ENCODE results near the gene KSR1. TPM values are rescaled to one million over a fixed set of nuclear protein-coding genes. Genes with fewer than 3 reads are reported as not detected.
"Not testable (repeated sequence)": the region's sequence is repeated elsewhere in the genome, so short reads cannot be mapped to it uniquely, and the experiment has no call there.

Gene KSR1
- polyA plus RNA-seq, 1 of the 3 experiments (the other 2 are of a cell fraction) = 7.5 TPM

GRCh38 chr17:27421111-27421510, 35.1 kb upstream of the KSR1 start (continued):
- TF ChIP-seq USF2 (IDR thresholded peaks at IDR 0.05; ENCODE audit: borderline replicate concordance, low read depth, low read length) = no peak
- no peak for TF ChIP-seq IRF3 (IDR thresholded peaks at IDR 0.05; ENCODE audit: low read depth, low read length)
- no peak for TF ChIP-seq FOXJ3 (CRISPR knock-in tag; IDR thresholded peaks at IDR 0.05)
- no peak for TF ChIP-seq MXI1 (IDR thresholded peaks at IDR 0.05; ENCODE audit: low read depth, low read length)
- TF ChIP-seq FOXM1 (IDR thresholded peaks at IDR 0.05; ENCODE audit: low read depth) = no peak
- no peak for TF ChIP-seq USF1 (IDR thresholded peaks at IDR 0.05; ENCODE audit: borderline replicate concordance, low read depth)
- TF ChIP-seq RFX5 (IDR thresholded peaks at IDR 0.05; ENCODE audit: low read length) = no peak
- TF ChIP-seq MAX (IDR thresholded peaks at IDR 0.05; ENCODE audit: low read depth) = no peak
- TF ChIP-seq FOSL2 (IDR thresholded peaks at IDR 0.05; ENCODE audit: borderline replicate concordance, low read depth) = no peak

GRCh38 chr17:27421626-27422025, 34.6 kb upstream of the KSR1 start:
- CTCF ChIA-PET = interaction anchor here (1.2 to 2.5 kb wide), 2 partner anchors 9 to 13 kb away, joined by 4 to 19 read pairs; no protein-coding TSS in a partner anchor
- H3K4me1 ChIP-seq (ENCODE audit: control insufficient read depth in 1 of 2, insufficient read depth in 2 of 2, low read depth in 1 of 2, low read length in 1 of 2); H4K20me1 ChIP-seq (ENCODE audit: insufficient read depth); POLR2A ChIA-PET; H3K4me3 ChIP-seq (ENCODE audit: low read depth in 2 of 2, low read length in 1 of 2); H3K9me2 ChIP-seq; H3K36me3 ChIP-seq (replicated peaks in 1 of 2; ENCODE audit: control insufficient read depth in 1 of 2, insufficient read depth in 2 of 2, low read length in 1 of 2); H3K4me2 ChIP-seq; H3K79me2 ChIP-seq (ENCODE audit: insufficient read depth); H3K9me3 ChIP-seq; DNase-seq; H2AFZ ChIP-seq (ENCODE audit: low read depth); H3F3A ChIP-seq (replicated peaks; ENCODE audit: insufficient read depth); H3K9ac ChIP-seq; H3K27ac ChIP-seq (ENCODE audit: low read depth in 2 of 2, low read length in 1 of 2); H3K27me3 ChIP-seq (ENCODE audit: insufficient read depth): not testable (repeated sequence)
- WGBS (ENCODE audit: low lambda C conversion rate) = 73% methylated on average over 4 of the region's 6 CpGs

GRCh38 chr17:27422601-27423000, 33.6 kb upstream of the KSR1 start:
- TF ChIP-seq RCOR1 (IDR thresholded peaks at IDR 0.05; ENCODE audit: low read length) = no peak
- no peak for TF ChIP-seq RFX5 (IDR thresholded peaks at IDR 0.05; ENCODE audit: low read length)
- TF ChIP-seq RAD21 (IDR thresholded peaks at IDR 0.05; ENCODE audit: low read length) = no peak
- TF ChIP-seq MEF2A (IDR thresholded peaks at IDR 0.05; ENCODE audit: borderline replicate concordance, low read depth) = no peak
- TF ChIP-seq IRF3 (IDR thresholded peaks at IDR 0.05; ENCODE audit: low read depth, low read length) = no peak
- no peak for TF ChIP-seq ELF1 (IDR thresholded peaks at IDR 0.05)
- TF ChIP-seq CTCF (IDR thresholded peaks at IDR 0.05) = no peak
- no peak for TF ChIP-seq SMC3 (IDR thresholded peaks at IDR 0.05; ENCODE audit: low read depth, low read length)
- no peak for TF ChIP-seq TCF12 (IDR thresholded peaks at IDR 0.05)
- TF ChIP-seq JUND (IDR thresholded peaks at IDR 0.05) = no peak
- no peak for TF ChIP-seq POLR2AphosphoS5 (IDR thresholded peaks at IDR 0.05; ENCODE audit: low read depth, low read length)
- no peak for TF ChIP-seq NFIC (IDR thresholded peaks at IDR 0.05; ENCODE audit: borderline replicate concordance)
- Histone ChIP-seq H3K9ac (no peak overlapping the region), H3K4me1 (ENCODE audit: control insufficient read depth in 1 of 2, insufficient read depth in 2 of 2, low read depth in 1 of 2, low read length in 1 of 2) (no peaks in the 10 kb centered on the region), H4K20me1 (ENCODE audit: insufficient read depth) (no peaks in the 10 kb centered on the region), H3K4me3 (ENCODE audit: low read depth in 2 of 2, low read length in 1 of 2) (no peak overlapping the region), H3K9me2 (no peaks in the 10 kb centered on the region), H3K4me2 (no peak overlapping the region), H3K79me2 (ENCODE audit: insufficient read depth) (no peaks in the 10 kb centered on the region), H3F3A (replicated peaks; ENCODE audit: insufficient read depth) (no peaks in the 10 kb centered on the region), H3K9me3 (no peaks in the 10 kb centered on the region), H3K27ac (ENCODE audit: low read depth in 2 of 2, low read length in 1 of 2) (no peak overlapping the region), H2AFZ (ENCODE audit: low read depth) (no peak overlapping the region), H3K36me3 (replicated peaks in 1 of 2; ENCODE audit: control insufficient read depth in 1 of 2, insufficient read depth in 2 of 2, low read length in 1 of 2) (no peaks in the 10 kb centered on the region), H3K27me3 (ENCODE audit: insufficient read depth) (no peaks in the 10 kb centered on the region)
- WGBS (ENCODE audit: low lambda C conversion rate) = 57% methylated on average over 5 of the region's 7 CpGs
- no peak for DNase-seq
- ChIA-PET CTCF (interaction anchor here (1.2 kb wide), 1 partner anchor 14 kb away, joined by 4 read pairs; no protein-coding TSS in a partner anchor), POLR2A (no interaction called here)
